ENCODE measurements around the gene CAMKK1.

DNA sequence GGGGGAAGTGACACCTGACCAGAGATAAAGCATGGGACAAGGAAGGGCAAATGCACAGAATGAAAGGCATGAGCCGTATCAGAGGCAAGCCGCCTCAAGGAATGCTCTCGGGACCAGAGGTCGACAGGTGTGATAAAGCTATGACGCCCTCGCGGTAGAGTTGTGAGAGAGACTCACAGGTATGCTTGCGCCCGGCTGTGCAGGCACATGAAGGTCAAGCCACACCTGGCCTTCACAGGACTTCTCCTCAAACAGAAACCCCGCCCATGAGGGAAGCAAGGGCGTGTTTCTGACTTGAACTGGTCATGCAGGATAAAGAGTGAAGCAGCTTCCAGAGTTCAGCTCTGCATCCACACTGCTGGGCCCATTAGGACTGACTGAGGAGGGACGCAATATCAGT is 54.6 kb downstream of the CAMKK1 start:
- TF ChIP-seq, protein P1, sequence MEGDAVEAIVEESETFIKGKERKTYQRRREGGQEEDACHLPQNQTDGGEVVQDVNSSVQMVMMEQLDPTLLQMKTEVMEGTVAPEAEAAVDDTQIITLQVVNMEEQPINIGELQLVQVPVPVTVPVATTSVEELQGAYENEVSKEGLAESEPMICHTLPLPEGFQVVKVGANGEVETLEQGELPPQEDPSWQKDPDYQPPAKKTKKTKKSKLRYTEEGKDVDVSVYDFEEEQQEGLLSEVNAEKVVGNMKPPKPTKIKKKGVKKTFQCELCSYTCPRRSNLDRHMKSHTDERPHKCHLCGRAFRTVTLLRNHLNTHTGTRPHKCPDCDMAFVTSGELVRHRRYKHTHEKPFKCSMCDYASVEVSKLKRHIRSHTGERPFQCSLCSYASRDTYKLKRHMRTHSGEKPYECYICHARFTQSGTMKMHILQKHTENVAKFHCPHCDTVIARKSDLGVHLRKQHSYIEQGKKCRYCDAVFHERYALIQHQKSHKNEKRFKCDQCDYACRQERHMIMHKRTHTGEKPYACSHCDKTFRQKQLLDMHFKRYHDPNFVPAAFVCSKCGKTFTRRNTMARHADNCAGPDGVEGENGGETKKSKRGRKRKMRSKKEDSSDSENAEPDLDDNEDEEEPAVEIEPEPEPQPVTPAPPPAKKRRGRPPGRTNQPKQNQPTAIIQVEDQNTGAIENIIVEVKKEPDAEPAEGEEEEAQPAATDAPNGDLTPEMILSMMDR (IDR thresholded peaks at IDR 0.05), result no peak
- no peak for TF ChIP-seq POLR2A (IDR thresholded peaks at IDR 0.05)
